Inflammatory macrophage (primary cell): ENCODE data around the gene ABHD17B.

Experiments used
- DNase-seq, 2 donors: peaks; one replicate each; pipeline ENCODE4 v3.0.0-alpha.2; 2020 to 2022

ABHD17B gene

GRCh38 chr9:71876829-71877228 is 34.2 kb downstream of the ABHD17B start:
- no peak for DNase-seq

GRCh38 chr9:71876106-71876505 is 34.9 kb downstream of the ABHD17B start:
- DNase-seq: no peak

DNA sequence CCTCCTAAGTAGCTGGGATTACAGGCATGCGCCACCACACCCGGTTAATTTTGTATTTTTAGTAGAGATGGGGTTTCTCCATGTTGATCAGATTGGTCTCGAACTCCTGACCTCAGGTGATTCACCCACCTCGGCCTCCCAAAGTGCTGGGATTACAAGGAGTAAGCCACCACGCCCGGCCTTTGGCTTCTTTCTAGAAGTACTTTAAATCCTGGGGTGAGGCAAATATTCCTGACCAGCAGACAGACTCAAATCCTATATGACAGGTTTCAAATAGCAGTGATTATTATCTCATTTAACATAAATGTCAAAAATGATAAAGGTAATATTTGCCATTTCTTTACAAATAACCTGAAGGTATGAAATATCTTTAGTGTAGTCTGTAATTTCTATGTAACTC is 35.6 kb downstream of the ABHD17B start:
- no peak for DNase-seq

DNA sequence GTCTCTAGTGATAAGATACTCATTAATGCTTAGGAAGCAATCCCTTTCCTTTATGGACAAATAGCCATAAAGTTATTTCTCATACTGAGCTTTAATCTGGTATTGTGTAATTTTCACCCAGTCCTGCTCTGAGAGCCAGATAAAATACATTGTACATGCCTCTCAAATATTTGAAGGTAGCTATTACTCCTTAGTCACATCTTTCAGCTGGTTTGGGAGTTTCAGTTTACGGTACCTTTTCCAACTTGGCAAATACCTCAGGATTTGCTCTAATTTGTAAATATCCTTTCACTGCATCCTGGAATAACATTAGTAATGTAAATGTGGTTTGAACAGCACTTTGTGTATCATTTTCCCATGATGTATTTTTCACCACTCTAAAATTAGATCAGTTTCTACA is 47.4 kb downstream of the ABHD17B start:
- DNase-seq: no peak

- no peak for DNase-seq
These were observed 49.4 kb downstream of the ABHD17B start for GRCh38 chr9:71861618-71862017.

GRCh38 chr9:71859939-71860338 is 51.1 kb downstream of the ABHD17B start:
- no peak for DNase-seq

- DNase-seq: no peak
These were observed 52.2 kb downstream of the ABHD17B start for GRCh38 chr9:71858812-71859211.

DNA sequence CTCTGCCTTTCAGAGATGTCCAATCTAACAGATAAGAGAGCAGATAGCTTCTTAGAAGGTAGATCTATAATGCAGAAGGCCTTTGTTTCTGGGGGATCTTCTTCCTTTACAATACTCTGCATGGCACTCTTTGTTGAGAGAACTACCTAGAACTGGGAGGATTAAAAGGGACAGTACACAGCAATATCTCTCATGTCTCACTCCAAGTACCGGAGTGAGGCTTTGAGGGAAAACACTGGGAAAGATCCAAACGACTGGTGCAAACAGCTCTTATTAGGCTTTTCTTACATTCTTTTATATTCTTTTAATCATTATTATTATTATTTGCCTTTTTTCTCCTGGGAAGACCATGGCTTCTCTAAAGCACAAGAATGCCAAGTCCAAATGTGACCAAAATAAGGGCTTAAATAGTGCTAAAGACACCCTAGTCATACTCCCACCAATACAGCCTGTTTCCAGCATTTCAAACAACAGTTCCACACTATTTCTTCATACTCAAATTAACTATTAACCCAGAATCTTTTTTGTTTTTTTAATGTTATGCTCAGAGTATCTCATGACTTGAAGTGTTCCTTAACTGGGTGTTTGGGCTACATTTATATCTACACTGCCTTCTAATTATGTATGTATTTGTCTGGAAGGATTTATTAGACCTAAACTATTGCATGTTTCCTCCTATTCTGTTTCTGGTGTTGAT is 52.7 kb downstream of the ABHD17B start:
- DNase-seq: no peak

DNA sequence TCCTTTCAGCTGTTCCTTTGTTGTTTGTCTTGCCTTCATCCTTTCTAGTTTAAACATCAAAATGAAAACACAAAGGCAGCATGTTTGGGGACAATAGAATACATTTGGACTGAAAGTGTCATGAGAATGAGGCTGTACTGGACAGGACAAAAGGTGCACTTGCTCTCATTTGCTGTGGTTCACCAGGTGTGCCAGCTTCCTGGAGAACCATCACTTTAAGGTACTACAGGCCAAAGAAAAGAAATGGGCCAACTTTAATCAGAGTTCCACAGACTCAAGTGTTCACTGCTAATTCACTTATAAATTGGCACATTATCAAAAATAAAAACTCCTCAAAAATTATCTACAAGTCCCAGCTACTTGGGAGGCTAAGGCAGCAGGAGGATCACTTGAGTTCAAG is 53.8 kb downstream of the ABHD17B start:
- DNase-seq: no peak

GRCh38 chr9:71854811-71855210 is 56.2 kb downstream of the ABHD17B start:
- no peak for DNase-seq

- DNase-seq: no peak
These were observed 57.9 kb downstream of the ABHD17B start for GRCh38 chr9:71853084-71853483.

DNA sequence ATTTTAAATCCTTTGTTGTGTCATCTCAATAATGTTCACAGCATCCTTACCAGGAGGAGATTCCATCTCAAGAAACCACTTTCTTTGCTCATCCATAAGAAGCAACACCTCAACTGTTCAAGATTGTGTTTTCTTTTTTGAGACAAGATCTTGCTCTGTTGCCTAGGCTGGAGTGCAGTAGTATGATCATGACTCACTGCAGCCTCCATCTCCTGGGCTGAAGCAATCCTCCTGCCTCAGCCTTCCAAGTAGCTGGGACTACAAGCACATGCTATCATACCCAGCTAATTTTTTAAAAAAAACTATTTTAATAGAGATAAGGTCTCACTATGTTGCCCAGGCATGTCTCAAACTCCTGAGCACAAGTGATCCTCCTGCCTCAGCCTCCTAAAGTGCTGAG is 60.0 kb downstream of the ABHD17B start:
- no peak for DNase-seq

- DNase-seq: no peak
These were observed 63.1 kb downstream of the ABHD17B start for GRCh38 chr9:71847892-71848291.

DNA sequence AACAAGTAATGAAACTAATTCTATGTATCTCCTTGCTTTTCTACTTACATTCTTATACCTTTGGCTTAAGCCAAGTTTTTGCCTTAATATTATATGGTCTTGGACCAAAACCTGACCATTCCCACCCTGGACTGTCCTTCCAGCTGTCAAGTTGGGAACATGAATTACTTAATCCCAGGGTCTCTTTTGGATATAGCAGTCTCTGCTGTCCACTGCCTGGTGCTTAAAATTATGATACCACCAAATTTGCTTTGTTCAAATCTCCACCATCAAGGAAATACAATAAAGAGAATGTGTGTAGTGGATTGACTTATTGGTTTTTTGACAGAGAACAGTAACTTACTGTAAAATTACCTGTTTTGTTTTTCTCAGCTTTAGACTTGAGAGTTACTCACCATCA is 66.2 kb downstream of the ABHD17B start:
- no peak for DNase-seq

- no peak for DNase-seq
These were observed 71.3 kb downstream of the ABHD17B start for GRCh38 chr9:71839668-71840067.

GRCh38 chr9:71835596-71835995 is 75.4 kb downstream of the ABHD17B start:
- no peak for DNase-seq

DNA sequence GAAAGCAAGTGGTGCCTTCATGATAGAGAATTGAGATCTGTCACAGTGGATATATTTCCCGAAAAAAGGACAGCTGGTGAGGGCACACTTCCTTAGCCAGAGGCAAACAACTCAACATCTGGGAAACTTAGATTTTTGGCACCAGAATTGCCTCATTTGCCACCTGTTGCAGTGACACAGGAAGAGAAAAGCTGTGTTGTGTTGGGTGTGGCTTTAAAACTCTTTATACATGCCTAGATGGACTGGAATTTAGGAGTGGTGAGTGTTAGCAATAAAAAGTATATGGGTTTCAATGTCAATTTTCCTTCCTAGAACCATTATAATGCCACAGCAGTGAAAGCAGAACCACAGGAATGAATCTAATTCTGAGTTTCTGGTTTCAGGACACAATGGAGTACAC is 80.1 kb downstream of the ABHD17B start:
- no peak for DNase-seq

DNA sequence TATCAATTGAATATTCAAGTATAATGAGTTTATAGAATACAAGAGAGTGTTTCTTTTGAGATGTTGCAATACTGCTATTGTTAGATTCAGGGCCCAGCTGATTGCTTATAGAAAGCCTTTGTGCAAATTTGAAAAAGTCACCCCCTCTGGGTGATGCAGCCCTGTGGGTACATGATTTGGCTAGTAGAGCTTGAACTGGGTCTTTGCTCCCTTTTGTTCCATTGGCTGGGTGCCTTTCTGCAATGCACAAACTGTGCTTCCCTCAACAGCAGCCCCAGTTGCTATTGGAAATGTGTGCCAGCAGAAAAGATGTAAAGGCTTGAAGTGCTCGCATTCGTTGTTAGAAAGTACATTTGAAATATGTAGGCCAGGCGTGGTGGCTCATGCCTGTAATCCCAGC is 80.8 kb downstream of the ABHD17B start:
- no peak for DNase-seq

GRCh38 chr9:71826279-71826678 is 84.7 kb downstream of the ABHD17B start:
- DNase-seq: no peak

DNA sequence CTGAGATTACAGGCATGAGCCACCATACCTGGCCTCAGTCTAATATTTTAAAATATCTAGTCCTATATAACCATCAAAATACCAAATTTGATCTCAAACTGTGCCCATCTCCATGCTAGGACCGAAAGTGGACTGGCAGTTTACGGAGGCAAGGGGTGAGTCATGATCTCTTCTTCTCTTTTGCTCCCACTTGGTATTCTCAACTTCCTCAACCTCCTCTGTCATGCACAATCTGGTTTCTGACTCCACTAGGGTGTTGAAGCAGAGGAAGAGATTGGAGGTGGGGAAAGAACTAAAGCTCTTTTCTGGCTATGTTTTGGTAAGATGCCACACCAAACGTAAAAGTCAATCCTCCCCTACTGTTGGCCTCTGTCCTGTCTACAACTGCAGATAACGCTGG is 86.7 kb downstream of the ABHD17B start:
- DNase-seq: peak; percentile 74 to 81

DNA sequence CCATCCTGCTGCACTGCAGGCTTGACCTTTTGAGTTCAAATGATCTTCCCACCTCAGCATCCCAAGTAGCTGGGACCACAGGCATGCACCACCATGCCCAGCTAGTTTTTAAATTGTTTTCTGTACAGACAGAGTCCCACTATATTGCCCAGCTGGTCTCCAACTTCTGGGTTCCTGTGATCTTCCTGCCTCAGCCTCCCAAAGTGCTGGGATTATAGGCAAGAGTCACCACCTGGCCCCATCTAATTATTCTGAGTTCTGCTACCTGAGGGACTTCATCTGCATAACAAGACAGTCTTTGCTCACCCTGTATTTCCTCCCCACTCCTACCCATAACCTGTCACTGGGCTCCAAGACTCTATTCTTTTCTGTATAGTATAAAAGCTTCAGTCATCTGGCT is 88.1 kb downstream of the ABHD17B start:
- no peak for DNase-seq

- DNase-seq: no peak
These were observed 88.5 kb downstream of the ABHD17B start for GRCh38 chr9:71822456-71822855.

GRCh38 chr9:71821405-71821804 is 89.6 kb downstream of the ABHD17B start:
- DNase-seq: no peak

- DNase-seq: no peak
These were observed 90.5 kb downstream of the ABHD17B start for GRCh38 chr9:71820403-71820921.

- DNase-seq: peak; percentile 9 to 46
These were observed 91.8 kb downstream of the ABHD17B start for GRCh38 chr9:71819115-71819739.
